Ishikawa (cell line): ENCODE data around the gene ARHGAP44.

Experiments used
- CEBPB ChIP-seq: IDR thresholded peaks from 2 replicates; pipeline ENCODE4 v1.6.1; 2012
- EGR1 ChIP-seq: IDR thresholded peaks from 2 replicates; pipeline ENCODE4 v1.6.1; 2012
- EP300 ChIP-seq: IDR thresholded peaks from 2 replicates; pipeline ENCODE4 v1.6.1; 2012; ENCODE audit warnings: borderline replicate concordance
- FOXM1 ChIP-seq: IDR thresholded peaks from 2 replicates; pipeline ENCODE4 v1.6.1; 2012; ENCODE audit warnings: low read depth, borderline replicate concordance
- RAD21 ChIP-seq: IDR thresholded peaks from 2 replicates; pipeline ENCODE4 v1.6.1; 2012; ENCODE audit warnings: low read depth
- REST ChIP-seq: IDR thresholded peaks from 2 replicates; pipeline ENCODE4 v1.6.1; 2012; ENCODE audit warnings: low read depth, mild to moderate bottlenecking
- TEAD4 ChIP-seq: IDR thresholded peaks from 2 replicates; pipeline ENCODE4 v1.6.1; 2012
- USF1 ChIP-seq: IDR thresholded peaks from 2 replicates; pipeline ENCODE4 v1.6.1; 2012
- ZBTB7A ChIP-seq: IDR thresholded peaks from 2 replicates; pipeline ENCODE4 v1.6.1; 2012; ENCODE audit warnings: low read depth

- TF ChIP-seq CEBPB (no peak), EP300 (no peak), REST (no peak), ZBTB7A (no peak), RAD21 (peak; percentile 53), EGR1 (no peak), TEAD4 (no peak), FOXM1 (no peak), USF1 (no peak)
Measured at GRCh38 chr17:13030459-13031300, 241.4 kb downstream of the ARHGAP44 start.
